ENCODE data around the gene ZNF205. TPM values are rescaled to one million over a fixed set of nuclear protein-coding genes. Genes with fewer than 3 reads are reported as not detected.

The ZNF205 gene
- total and polyA plus RNA-seq, 10 of the 15 experiments (the other 5 are each of a cell fraction or from before 2014, with no cell fraction given) = 0.26 to 1.5 (median 0.78) TPM; not detected in 2

GRCh38 chr16:3142770-3143169 is 30.4 kb downstream of the ZNF205 start:
- ATAC-seq (no peak), DNase-seq (ENCODE audit: low read depth, low spot score) (no peak), FAIRE-seq (no peak)
- ChIA-PET SMC1A (ENCODE audit: uncharacterized antibody, unreplicated experiment) (no interaction called here), CTCF (interaction anchor here (1.5 kb wide), 1 partner anchor 13 kb away, joined by 3 read pairs; no protein-coding TSS in a partner anchor), RAD21 (ENCODE audit: unreplicated experiment) (no interaction called here), POLR2A (no interaction called here)
- Histone ChIP-seq H3K27me3 (replicated peaks in 1 of 2; ENCODE audit: control insufficient read depth in 2 of 2, insufficient read depth in 2 of 2, low read length in 1 of 2) (no peaks in the 10 kb centered on the region), H3K79me2 (ENCODE audit: control insufficient read depth, insufficient read depth, low read length) (no peaks in the 10 kb centered on the region), H4K20me1 (ENCODE audit: control insufficient read depth, insufficient read depth) (no peaks in the 10 kb centered on the region), H3K36me3 (ENCODE audit: control insufficient read depth in 2 of 2, insufficient read depth in 2 of 2, low read length in 1 of 2) (no peaks in the 10 kb centered on the region; a peak in 2 of 4 replicates), H3K4me2 (ENCODE audit: control insufficient read depth, insufficient read depth) (no peak overlapping the region), H3K9me3 (replicated peaks; ENCODE audit: control insufficient read depth, insufficient read depth, low read length) (no peaks in the 10 kb centered on the region), H2AFZ (ENCODE audit: control insufficient read depth, low read depth, low read length) (no peak overlapping the region), H3K9ac (ENCODE audit: control insufficient read depth, insufficient read depth, low read length) (no peak overlapping the region), H3K4me1 (ENCODE audit: control insufficient read depth, insufficient read depth, low read length) (no peaks in the 10 kb centered on the region), H3K4me3 (no peak overlapping the region), H3K27ac (ENCODE audit: control insufficient read depth, insufficient read depth) (no peak overlapping the region)
- intact Hi-C loops (cut with micrococcal nuclease; ENCODE audit: unreplicated experiment) (no loop called here), in situ Hi-C loops (cut with MboI) (no loop called here)
- no peak for TF ChIP-seq IKZF2 (IDR thresholded peaks at IDR 0.05)
- TF ChIP-seq, protein P1, sequence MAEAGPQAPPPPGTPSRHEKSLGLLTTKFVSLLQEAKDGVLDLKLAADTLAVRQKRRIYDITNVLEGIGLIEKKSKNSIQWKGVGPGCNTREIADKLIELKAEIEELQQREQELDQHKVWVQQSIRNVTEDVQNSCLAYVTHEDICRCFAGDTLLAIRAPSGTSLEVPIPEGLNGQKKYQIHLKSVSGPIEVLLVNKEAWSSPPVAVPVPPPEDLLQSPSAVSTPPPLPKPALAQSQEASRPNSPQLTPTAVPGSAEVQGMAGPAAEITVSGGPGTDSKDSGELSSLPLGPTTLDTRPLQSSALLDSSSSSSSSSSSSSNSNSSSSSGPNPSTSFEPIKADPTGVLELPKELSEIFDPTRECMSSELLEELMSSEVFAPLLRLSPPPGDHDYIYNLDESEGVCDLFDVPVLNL (IDR thresholded peaks at IDR 0.05; ENCODE audit: low read depth, low read length) = no peak
- no peak for TF ChIP-seq YBX1 (IDR thresholded peaks at IDR 0.05)
- TF ChIP-seq, protein P2, sequence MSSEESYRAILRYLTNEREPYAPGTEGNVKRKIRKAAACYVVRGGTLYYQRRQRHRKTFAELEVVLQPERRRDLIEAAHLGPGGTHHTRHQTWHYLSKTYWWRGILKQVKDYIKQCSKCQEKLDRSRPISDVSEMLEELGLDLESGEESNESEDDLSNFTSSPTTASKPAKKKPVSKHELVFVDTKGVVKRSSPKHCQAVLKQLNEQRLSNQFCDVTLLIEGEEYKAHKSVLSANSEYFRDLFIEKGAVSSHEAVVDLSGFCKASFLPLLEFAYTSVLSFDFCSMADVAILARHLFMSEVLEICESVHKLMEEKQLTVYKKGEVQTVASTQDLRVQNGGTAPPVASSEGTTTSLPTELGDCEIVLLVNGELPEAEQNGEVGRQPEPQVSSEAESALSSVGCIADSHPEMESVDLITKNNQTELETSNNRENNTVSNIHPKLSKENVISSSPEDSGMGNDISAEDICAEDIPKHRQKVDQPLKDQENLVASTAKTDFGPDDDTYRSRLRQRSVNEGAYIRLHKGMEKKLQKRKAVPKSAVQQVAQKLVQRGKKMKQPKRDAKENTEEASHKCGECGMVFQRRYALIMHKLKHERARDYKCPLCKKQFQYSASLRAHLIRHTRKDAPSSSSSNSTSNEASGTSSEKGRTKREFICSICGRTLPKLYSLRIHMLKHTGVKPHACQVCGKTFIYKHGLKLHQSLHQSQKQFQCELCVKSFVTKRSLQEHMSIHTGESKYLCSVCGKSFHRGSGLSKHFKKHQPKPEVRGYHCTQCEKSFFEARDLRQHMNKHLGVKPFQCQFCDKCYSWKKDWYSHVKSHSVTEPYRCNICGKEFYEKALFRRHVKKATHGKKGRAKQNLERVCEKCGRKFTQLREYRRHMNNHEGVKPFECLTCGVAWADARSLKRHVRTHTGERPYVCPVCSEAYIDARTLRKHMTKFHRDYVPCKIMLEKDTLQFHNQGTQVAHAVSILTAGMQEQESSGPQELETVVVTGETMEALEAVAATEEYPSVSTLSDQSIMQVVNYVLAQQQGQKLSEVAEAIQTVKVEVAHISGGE (CRISPR knock-in tag; IDR thresholded peaks at IDR 0.05) = no peak
- TF ChIP-seq RAD51 (IDR thresholded peaks at IDR 0.05) = no peak
- TF ChIP-seq GABPA (IDR thresholded peaks at IDR 0.05; ENCODE audit: low read depth) = no peak
- TF ChIP-seq WRNIP1 (IDR thresholded peaks at IDR 0.05; ENCODE audit: borderline replicate concordance, low read depth, low read length) = no peak
- no peak for TF ChIP-seq NFYA (IDR thresholded peaks at IDR 0.05; ENCODE audit: borderline replicate concordance, low read depth, low read length)
- TF ChIP-seq RFX5 (IDR thresholded peaks at IDR 0.05; ENCODE audit: low read depth, low read length) = no peak
- no peak for TF ChIP-seq CBX5 (IDR thresholded peaks at IDR 0.05; ENCODE audit: low read depth)
- no peak for TF ChIP-seq MEF2A (IDR thresholded peaks at IDR 0.05; ENCODE audit: insufficient read depth, low read depth, low read length)
- no peak for TF ChIP-seq CEBPZ (IDR thresholded peaks at IDR 0.05; ENCODE audit: low read depth, low read length)
- TF ChIP-seq SMAD1 (IDR thresholded peaks at IDR 0.05; ENCODE audit: low read depth, partially characterized antibody) = no peak
- TF ChIP-seq STAT1 (conservative IDR thresholded peaks at IDR 0.05) = no peak
- no peak for TF ChIP-seq NR2C1 (IDR thresholded peaks at IDR 0.05)
- no peak for TF ChIP-seq RBBP5 (conservative IDR thresholded peaks at IDR 0.05)
- whole genome bisulfite sequencing (ENCODE audit: insufficient coverage, insufficient replicate concordance, low lambda C conversion rate, missing lambda C conversion rate) = 82% methylated on average over 13 of the region's 13 CpGs
- no TSS peak for BruUV-seq (replicated peaks)

Measured in GM12878 (cell line).